Mammary epithelial cell (primary cell): ENCODE data around the gene IDH3B.

Experiments
- EZH2 ChIP-seq: IDR thresholded peaks from 2 replicates; pipeline ENCODE4 v1.6.1; 2012; ENCODE audit warnings: low read length, inconsistent platforms, borderline replicate concordance
- TF ChIP-seq, protein P1 (sequence below), 2 donors: IDR thresholded peaks in 1 of 2; conservative IDR thresholded peaks in 1 of 2; 2 replicates each; pipeline ENCODE4 v1.5.1; 2011 to 2012; ENCODE audit warnings: inconsistent platforms in 2 of 2, low read length in 2 of 2, mild to moderate bottlenecking in 2 of 2, control low read depth in 1 of 2, low read depth in 1 of 2; ENCODE audit not compliant: insufficient read depth in 1 of 2; ENCODE audit errors: extremely low read depth in 1 of 2

DNA sequence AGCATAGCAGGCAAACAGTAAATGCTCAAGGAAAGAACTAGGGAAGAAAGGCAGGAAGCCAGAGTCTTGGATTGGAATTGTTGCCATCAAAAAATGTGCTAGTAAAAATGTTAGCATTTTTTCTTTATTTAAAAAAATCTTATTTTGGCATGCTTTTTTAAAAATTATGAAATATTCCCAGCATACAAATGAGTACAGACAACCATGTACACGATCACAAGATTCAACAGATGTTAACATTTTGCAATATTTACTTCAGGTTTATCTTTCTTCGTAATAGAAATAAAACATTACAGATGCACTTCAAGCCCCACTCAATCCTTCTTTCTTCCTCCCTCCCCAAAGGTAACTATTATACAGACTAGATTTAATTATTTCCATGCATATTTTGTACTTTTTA, 39.0 kb downstream of the IDH3B start:
- TF ChIP-seq, protein P1, sequence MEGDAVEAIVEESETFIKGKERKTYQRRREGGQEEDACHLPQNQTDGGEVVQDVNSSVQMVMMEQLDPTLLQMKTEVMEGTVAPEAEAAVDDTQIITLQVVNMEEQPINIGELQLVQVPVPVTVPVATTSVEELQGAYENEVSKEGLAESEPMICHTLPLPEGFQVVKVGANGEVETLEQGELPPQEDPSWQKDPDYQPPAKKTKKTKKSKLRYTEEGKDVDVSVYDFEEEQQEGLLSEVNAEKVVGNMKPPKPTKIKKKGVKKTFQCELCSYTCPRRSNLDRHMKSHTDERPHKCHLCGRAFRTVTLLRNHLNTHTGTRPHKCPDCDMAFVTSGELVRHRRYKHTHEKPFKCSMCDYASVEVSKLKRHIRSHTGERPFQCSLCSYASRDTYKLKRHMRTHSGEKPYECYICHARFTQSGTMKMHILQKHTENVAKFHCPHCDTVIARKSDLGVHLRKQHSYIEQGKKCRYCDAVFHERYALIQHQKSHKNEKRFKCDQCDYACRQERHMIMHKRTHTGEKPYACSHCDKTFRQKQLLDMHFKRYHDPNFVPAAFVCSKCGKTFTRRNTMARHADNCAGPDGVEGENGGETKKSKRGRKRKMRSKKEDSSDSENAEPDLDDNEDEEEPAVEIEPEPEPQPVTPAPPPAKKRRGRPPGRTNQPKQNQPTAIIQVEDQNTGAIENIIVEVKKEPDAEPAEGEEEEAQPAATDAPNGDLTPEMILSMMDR (conservative IDR thresholded peaks at IDR 0.05 in 1 of 2, IDR thresholded peaks at IDR 0.05 in 1 of 2; ENCODE audit: extremely low read depth in 1 of 2, insufficient read depth in 1 of 2, low read depth in 1 of 2, low read length in 2 of 2) = no peak
- no peak for TF ChIP-seq EZH2
